HUES48 (cell line): ENCODE data around the gene ONECUT2.

Experiments used
- H3K27ac ChIP-seq: one replicate; pipeline ENCODE4 v1.7.0; 2013; ENCODE audit warnings: low read depth, low read length, inconsistent platforms
- H3K27me3 ChIP-seq: 2 replicates; pipeline ENCODE4 v1.6.1; 2013; ENCODE audit warnings: mild to moderate bottlenecking, low read length; ENCODE audit not compliant: control insufficient read depth, insufficient read depth
- H3K36me3 ChIP-seq: 2 replicates; pipeline ENCODE4 v1.6.1; 2013; ENCODE audit warnings: low read length; ENCODE audit not compliant: control insufficient read depth, insufficient read depth
- H3K4me1 ChIP-seq: 2 replicates; pipeline ENCODE4 v1.6.1; 2013; ENCODE audit warnings: mild to moderate bottlenecking, low read length; ENCODE audit not compliant: control insufficient read depth, insufficient read depth
- H3K4me3 ChIP-seq: 2 replicates; pipeline ENCODE4 v1.5.1; 2013; ENCODE audit warnings: mild to moderate bottlenecking, low read depth, low read length
- H3K9ac ChIP-seq: 2 replicates; pipeline ENCODE4 v1.6.1; 2013; ENCODE audit warnings: mild to moderate bottlenecking, low read depth, low read length, moderate library complexity
- H3K9me3 ChIP-seq: 2 replicates; pipeline ENCODE4 v1.6.1; 2013; ENCODE audit warnings: low read length; ENCODE audit not compliant: control insufficient read depth, insufficient read depth

The ONECUT2 gene

DNA sequence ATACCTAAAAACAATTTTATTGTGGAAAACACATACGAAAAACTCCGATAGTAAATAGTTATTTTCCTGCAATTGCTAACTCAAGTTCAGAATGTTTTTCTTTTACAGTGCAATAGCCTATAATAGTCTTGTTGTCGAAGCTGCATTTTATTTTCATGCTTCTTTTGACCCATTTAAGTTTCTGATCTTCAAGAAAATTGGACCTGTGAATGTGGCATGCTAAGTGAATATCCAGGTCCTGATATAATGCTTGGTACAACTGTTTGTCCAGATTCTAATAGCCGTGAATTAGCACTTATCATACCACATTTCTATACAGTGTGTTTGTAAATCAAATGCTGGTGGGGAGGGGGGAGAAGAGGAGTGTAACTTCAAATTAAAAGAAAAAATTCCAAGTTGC lies 3.0 kb upstream of the ONECUT2 start:
- Histone ChIP-seq H3K4me3 (no peak overlapping the region), H3K9ac (no peak overlapping the region), H3K4me1 (peaks cover 70% of the 10 kb centered on the region), H3K9me3 (no peaks in the 10 kb centered on the region), H3K27me3 (peaks cover 93% of the 10 kb centered on the region), H3K27ac (no peak overlapping the region), H3K36me3 (no peaks in the 10 kb centered on the region)

DNA sequence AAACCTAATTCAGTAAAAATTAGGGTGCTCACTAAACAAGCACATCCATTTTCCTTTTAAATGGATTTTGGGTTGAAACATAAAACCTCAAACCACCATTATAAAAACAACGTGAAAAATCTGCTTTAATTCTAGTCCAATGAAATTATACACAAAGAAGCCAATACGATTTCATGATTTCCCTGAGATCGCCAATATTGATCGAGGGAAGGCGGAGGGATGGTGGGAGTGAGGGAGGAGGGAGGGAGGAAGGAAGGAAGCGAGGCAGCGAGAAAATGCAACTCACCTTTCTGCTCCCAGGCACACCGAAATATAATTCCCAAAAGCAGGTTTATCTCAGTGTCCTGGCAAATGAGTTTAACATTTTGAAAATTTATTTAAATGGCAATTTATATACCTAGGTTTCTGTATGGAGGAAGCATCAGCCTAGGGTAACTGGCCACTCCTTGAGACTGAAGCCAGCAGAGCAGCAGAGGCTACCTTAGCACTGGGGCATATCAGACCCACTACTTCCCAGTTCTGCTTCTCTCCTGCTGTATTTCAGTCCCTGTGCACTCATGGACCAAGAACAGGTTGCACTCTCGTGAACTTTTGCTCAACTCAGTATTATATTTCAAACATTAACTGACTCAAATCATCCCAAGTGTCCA lies 2.3 kb upstream of the ONECUT2 start:
- Histone ChIP-seq H3K4me3 (peak overlapping the region; percentile 2; the same call in 1 of the 2 replicates), H3K27ac (no peak overlapping the region), H3K36me3 (no peaks in the 10 kb centered on the region), H3K9ac (no peak overlapping the region), H3K9me3 (no peaks in the 10 kb centered on the region), H3K4me1 (peaks cover 72% of the 10 kb centered on the region), H3K27me3 (peaks cover 93% of the 10 kb centered on the region)

DNA sequence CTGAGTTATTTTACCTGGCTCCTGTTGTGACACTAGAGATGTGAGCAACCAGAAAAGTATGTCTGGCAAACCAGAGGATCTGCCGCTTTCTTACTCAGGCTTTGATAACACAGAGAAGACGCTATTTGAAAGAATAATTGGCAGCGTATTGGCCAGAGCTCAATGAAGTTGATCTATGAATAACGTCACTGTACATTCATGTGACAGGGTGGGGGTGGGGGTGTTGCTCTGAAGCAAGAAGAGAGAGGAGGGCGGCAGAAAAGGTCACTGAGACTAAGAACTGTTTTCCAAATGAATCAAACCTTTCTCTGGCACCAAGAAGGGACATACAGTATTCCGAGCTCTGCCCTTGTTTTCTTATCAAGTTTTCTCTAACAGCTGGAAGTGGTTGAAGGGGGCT lies 1.7 kb upstream of the ONECUT2 start:
- Histone ChIP-seq H3K36me3 (no peaks in the 10 kb centered on the region), H3K4me1 (peaks cover 69% of the 10 kb centered on the region), H3K4me3 (0 out of 2 replicates have a peak overlapping the region, but pooled peaks have one; percentile 76), H3K9me3 (no peaks in the 10 kb centered on the region), H3K27ac (no peak overlapping the region), H3K9ac (no peak overlapping the region), H3K27me3 (peaks cover 93% of the 10 kb centered on the region)

DNA sequence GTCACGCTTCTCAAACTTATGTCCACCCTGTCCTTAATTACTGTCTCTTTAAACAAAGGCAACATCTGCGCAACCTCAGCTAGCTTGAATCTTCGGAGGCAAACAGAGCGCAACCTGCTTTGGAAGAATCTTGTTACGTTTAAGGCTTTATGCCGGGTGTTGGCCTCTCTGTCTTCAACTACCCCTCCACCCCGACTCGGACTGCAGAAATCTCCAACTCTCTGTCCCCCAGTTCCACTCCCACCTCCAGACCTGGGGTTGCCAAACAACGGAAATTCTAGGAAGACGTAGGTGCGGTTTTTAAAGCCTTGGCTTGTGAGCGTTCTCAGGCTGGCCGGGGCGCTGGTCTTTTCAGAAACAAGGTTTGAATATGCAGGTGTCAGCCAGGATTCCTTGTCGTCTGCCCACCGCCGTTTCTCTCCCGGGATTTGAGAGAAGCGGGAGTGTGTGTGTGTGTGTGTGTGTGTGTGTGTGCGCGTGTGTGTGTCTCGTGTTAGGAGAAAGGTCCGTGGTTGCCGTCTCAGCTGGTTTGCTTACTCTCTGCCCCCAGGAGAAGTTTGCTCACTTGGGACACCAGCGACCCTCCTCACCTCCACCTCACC lies 1.1 kb upstream of the ONECUT2 start:
- no peak overlapping the region for H3K9ac ChIP-seq
- H3K36me3 ChIP-seq, result no peaks in the 10 kb centered on the region
- no peak overlapping the region for H3K27ac ChIP-seq
- H3K4me3 ChIP-seq, result peak overlapping the region; percentile 76
- peaks cover 73% of the 10 kb centered on the region for H3K4me1 ChIP-seq
- H3K27me3 ChIP-seq, result peaks cover 93% of the 10 kb centered on the region
- H3K9me3 ChIP-seq, result no peaks in the 10 kb centered on the region

DNA sequence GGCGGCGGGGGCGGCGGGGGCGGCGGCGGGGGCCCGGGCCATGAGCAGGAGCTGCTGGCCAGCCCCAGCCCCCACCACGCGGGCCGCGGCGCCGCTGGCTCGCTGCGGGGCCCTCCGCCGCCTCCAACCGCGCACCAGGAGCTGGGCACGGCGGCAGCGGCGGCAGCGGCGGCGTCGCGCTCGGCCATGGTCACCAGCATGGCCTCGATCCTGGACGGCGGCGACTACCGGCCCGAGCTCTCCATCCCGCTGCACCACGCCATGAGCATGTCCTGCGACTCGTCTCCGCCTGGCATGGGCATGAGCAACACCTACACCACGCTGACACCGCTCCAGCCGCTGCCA lies 644 bp downstream of the ONECUT2 start:
- H3K4me3 ChIP-seq, result peak overlapping the region; percentile 37; the same call in 1 of the 2 replicates
- no peak overlapping the region for H3K27ac ChIP-seq

DNA sequence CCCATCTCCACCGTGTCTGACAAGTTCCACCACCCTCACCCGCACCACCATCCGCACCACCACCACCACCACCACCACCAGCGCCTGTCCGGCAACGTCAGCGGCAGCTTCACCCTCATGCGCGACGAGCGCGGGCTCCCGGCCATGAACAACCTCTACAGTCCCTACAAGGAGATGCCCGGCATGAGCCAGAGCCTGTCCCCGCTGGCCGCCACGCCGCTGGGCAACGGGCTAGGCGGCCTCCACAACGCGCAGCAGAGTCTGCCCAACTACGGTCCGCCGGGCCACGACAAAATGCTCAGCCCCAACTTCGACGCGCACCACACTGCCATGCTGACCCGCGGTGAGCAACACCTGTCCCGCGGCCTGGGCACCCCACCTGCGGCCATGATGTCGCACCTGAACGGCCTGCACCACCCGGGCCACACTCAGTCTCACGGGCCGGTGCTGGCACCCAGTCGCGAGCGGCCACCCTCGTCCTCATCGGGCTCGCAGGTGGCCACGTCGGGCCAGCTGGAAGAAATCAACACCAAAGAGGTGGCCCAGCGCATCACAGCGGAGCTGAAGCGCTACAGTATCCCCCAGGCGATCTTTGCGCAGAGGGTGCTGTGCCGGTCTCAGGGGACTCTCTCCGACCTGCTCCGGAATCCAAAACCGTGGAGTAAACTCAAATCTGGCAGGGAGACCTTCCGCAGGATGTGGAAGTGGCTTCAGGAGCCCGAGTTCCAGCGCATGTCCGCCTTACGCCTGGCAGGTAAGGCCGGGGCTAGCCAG lies 1.2 kb downstream of the ONECUT2 start:
- Histone ChIP-seq H3K4me1 (peaks cover 72% of the 10 kb centered on the region), H3K9ac (no peak overlapping the region), H3K27ac (no peak overlapping the region), H3K9me3 (no peaks in the 10 kb centered on the region), H3K27me3 (peaks cover 93% of the 10 kb centered on the region), H3K36me3 (no peaks in the 10 kb centered on the region), H3K4me3 (peak overlapping the region; percentile 37; the same call in 1 of the 2 replicates)

More for the DNA sequence above, 644 bp downstream of the ONECUT2 start:
- H3K27me3 ChIP-seq, result peaks cover 93% of the 10 kb centered on the region
- no peaks in the 10 kb centered on the region for H3K9me3 ChIP-seq
- H3K36me3 ChIP-seq, result no peaks in the 10 kb centered on the region
- H3K4me1 ChIP-seq, result peaks cover 74% of the 10 kb centered on the region
- no peak overlapping the region for H3K9ac ChIP-seq

DNA sequence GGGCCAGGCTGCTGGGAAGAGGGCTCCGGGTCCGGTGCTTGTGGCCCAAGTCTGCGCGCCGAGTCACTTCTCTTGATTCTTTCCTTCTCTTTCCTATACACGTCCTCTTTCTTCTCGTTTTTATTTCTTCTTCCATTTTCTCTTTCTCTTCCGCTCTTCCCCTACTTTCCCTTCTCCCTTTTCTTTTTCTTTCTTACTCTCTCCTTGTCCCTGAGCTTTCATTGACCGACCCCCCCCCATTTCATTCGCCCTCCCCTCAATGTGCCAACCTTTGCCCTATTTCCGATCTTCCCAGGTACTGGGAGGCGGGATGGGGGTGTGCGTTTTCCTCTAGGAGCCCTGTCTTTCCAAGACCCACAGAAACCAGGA lies 1.8 kb downstream of the ONECUT2 start:
- no peak overlapping the region for H3K27ac ChIP-seq
- H3K36me3 ChIP-seq, result no peaks in the 10 kb centered on the region
- H3K27me3 ChIP-seq, result peaks cover 93% of the 10 kb centered on the region
- peak overlapping the region; percentile 65; the same call in 1 of the 2 replicates for H3K4me3 ChIP-seq
- no peak overlapping the region for H3K9ac ChIP-seq
- no peaks in the 10 kb centered on the region for H3K9me3 ChIP-seq
- H3K4me1 ChIP-seq, result peaks cover 72% of the 10 kb centered on the region

DNA sequence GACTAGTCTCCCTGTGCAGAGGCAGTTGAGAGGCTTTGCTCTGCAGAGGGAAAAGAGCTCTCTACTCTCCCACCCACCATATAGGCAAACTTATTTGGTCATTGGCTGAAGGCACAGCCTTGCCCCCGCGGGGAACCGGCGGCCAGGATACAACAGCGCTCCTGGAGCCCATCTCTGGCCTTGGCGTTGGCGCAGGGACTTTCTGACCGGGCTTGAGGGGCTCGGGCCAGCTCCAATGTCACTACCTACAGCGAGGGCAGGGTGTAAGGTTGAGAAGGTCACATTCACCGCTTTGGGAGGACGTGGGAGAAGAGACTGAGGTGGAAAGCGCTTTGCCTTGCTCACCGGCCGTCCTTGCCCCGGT lies 2.2 kb downstream of the ONECUT2 start:
- Histone ChIP-seq H3K27me3 (peaks cover 93% of the 10 kb centered on the region), H3K4me3 (peak overlapping the region; percentile 65), H3K4me1 (peaks cover 68% of the 10 kb centered on the region), H3K27ac (no peak overlapping the region), H3K9ac (no peak overlapping the region), H3K36me3 (no peaks in the 10 kb centered on the region), H3K9me3 (no peaks in the 10 kb centered on the region)

DNA sequence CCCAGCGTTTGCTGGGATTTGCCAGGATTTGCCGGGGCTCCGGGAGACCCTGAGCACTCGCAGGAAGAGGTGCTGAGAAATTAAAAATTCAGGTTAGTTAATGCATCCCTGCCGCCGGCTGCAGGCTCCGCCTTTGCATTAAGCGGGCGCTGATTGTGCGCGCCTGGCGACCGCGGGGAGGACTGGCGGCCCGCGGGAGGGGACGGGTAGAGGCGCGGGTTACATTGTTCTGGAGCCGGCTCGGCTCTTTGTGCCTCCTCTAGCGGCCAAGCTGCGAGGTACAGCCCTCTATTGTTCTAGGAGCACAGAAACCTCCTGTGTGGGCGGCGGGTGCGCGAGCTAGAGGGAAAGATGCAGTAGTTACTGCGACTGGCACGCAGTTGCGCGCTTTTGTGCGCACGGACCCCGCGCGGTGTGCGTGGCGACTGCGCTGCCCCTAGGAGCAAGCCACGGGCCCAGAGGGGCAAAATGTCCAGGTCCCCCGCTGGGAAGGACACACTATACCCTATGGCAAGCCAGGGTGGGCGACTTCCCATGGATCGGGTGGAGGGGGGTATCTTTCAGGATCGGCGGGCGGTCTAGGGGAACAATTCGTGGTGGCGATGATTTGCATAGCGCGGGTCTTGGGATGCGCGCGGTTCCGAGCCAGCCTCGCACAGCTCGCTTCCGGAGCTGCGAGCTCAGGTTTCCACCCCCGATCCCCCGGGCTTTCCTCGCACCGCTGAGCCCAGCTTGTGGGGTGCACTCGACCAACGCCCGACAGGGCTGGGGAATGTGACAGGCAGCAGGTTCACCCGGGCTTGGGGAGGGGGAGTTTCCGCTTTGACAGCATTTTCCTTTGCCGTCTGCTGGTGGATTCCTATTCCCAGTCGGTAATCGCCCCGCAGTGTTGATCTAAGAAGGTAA lies 2.8 kb downstream of the ONECUT2 start:
- Histone ChIP-seq H3K36me3 (no peaks in the 10 kb centered on the region), H3K27me3 (peaks cover 93% of the 10 kb centered on the region), H3K27ac (no peak overlapping the region), H3K4me3 (peak overlapping the region; percentile 65), H3K9ac (no peak overlapping the region), H3K9me3 (no peaks in the 10 kb centered on the region), H3K4me1 (peaks cover 62% of the 10 kb centered on the region)

DNA sequence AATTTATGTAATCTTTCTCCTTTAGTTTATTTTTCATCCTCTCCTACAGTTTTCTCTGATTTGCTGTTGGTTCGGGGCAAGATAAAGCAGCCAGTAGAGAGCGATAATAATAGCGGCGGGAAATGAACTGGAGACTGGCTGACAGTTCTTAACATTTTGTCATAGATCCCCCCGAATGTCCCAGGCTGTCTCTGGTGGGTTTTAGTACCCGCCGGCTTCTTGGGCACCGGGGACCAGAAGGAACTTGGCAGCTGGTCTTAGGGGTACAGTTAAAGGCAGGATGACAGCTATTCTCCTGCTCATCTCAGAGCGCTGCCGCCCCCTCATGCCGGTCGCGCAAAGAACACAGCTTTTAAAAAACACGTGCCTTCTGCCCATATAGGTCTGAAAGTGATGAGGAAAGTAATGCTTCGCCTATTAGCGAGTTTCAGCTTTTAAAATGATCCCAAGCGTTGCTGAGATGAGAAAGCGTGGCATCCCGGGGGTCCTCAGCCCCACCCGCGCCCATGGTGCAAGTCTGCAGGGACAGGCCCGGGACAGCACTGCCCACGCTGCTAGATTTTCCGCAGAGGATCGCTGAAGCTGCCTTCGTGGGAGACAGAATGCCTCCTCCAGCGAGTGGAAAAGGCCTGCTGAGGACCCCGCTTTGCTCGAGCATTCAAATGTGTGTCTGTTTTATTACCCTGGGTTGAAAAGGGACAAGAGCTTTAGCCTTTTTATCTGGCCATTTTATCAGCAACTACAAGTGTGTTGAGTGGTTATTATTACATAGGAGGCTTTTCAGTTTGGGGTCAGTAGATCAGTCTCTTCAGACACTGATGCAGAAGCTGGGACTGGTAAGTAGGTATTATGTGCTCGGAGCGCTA lies 3.8 kb downstream of the ONECUT2 start:
- peaks cover 93% of the 10 kb centered on the region for H3K27me3 ChIP-seq
- H3K9me3 ChIP-seq, result no peaks in the 10 kb centered on the region
- peaks cover 53% of the 10 kb centered on the region for H3K4me1 ChIP-seq
- H3K36me3 ChIP-seq, result no peaks in the 10 kb centered on the region
- H3K4me3 ChIP-seq, result peak overlapping the region; percentile 65
- no peak overlapping the region for H3K27ac ChIP-seq
- no peak overlapping the region for H3K9ac ChIP-seq
